Thyroid gland (tissue), 4 donors: ENCODE data around the gene KCNIP3.

Experiments
- POLR2A ChIP-seq, 2 donors: fragments of 450-650 bp; IDR thresholded peaks; one replicate each; pipeline ENCODE4 v1.6.1; 2017; ENCODE audit warnings: antibody characterized with exemption in 2 of 2, mild to moderate bottlenecking in 2 of 2, moderate library complexity in 1 of 2
- TF ChIP-seq, protein P1 (sequence below), 6 experiments: fragments of 200-600 bp in 3 of 6; fragments of 450-650 bp in 3 of 6; sonication (generic) in 3 of 6; IDR thresholded peaks; one replicate each; pipeline ENCODE4 v1.5.1; 2016 to 2019; ENCODE audit warnings: antibody characterized with exemption in 6 of 6, mild to moderate bottlenecking in 2 of 6, inconsistent platforms in 1 of 6, moderate library complexity in 1 of 6

DNA sequence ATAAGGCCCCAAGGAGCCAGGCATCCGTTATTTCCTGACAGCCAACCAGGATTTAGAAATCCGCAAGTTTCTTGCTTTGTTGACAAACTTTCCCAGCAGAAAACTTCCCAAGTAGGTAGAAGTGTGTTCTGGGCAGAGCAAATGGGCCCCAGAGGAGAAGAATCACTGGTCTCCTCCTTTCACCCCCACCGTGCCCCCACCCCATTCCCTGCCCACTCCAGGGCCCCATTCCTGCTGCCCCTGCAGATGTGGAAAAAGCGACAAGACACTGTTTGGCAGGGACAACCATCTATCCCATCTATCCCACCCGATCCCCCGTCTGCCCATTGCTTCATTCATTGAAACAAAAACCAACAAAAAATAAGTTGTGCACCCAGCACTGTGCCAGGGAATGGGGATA, 95.2 kb downstream of the KCNIP3 start:
- TF ChIP-seq, protein P1, sequence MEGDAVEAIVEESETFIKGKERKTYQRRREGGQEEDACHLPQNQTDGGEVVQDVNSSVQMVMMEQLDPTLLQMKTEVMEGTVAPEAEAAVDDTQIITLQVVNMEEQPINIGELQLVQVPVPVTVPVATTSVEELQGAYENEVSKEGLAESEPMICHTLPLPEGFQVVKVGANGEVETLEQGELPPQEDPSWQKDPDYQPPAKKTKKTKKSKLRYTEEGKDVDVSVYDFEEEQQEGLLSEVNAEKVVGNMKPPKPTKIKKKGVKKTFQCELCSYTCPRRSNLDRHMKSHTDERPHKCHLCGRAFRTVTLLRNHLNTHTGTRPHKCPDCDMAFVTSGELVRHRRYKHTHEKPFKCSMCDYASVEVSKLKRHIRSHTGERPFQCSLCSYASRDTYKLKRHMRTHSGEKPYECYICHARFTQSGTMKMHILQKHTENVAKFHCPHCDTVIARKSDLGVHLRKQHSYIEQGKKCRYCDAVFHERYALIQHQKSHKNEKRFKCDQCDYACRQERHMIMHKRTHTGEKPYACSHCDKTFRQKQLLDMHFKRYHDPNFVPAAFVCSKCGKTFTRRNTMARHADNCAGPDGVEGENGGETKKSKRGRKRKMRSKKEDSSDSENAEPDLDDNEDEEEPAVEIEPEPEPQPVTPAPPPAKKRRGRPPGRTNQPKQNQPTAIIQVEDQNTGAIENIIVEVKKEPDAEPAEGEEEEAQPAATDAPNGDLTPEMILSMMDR (IDR thresholded peaks at IDR 0.05), result no peak
- TF ChIP-seq POLR2A (IDR thresholded peaks at IDR 0.05), result no peak
